ENCODE data around the gene EML3.

The EML3 gene

DNA sequence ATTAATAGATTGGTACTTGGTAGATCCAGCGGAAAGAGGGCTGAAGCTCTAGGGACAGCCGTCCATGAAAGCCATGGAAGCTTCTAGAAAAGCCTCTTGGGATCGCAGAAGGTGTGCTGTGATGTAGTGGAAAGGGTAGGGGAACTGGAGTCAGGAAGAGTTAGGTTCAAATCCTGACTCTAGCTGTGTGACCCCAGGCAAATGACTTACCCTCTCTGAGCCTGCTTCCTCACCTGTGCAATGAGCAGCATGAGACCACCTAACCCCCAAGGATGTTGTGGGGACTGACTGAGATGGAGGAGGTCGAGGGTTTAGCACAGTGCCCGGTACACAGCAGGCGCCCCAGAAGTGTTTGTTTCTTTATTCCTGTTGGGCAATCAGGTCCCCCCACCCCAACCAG lies 2.2 kb downstream of the EML3 start:
- H3K4me1 ChIP-seq (ENCODE audit: control insufficient read depth, insufficient read depth, low read depth, low read length): peaks cover 22% of the 10 kb centered on the region
- H3K9ac ChIP-seq (ENCODE audit: low read length): peak overlapping the region; percentile 2
- no peak overlapping the region for H3K14ac ChIP-seq (ENCODE audit: low read length in 2 of 2)
- no peak overlapping the region for H3K4ac ChIP-seq (ENCODE audit: low read depth in 1 of 2, low read length in 2 of 2)
- H2AK5ac ChIP-seq (ENCODE audit: low read length, severe bottlenecking): no peak overlapping the region
- no peak overlapping the region for H3K4me2 ChIP-seq (ENCODE audit: low read length, poor library complexity, severe bottlenecking)
- H2BK12ac ChIP-seq (ENCODE audit: low read length in 2 of 2): peak overlapping the region in 1 of 2 experiments; percentile 49
- H3K9me3 ChIP-seq (ENCODE audit: control insufficient read depth, low read length): no peaks in the 10 kb centered on the region
- no peak overlapping the region for H2BK120ac ChIP-seq (ENCODE audit: low read depth, low read length)
- H2BK15ac ChIP-seq (ENCODE audit: low read depth, poor library complexity, severe bottlenecking): no peak overlapping the region
- H3K4me3 ChIP-seq (ENCODE audit: insufficient read depth in 1 of 2, low read depth in 1 of 2, low read length in 2 of 2): no peak overlapping the region
- H3K23ac ChIP-seq (ENCODE audit: low read length in 2 of 2): no peak overlapping the region
- H2BK5ac ChIP-seq (ENCODE audit: low read depth, low read length, poor library complexity, severe bottlenecking): no peak overlapping the region
- H3K27ac ChIP-seq (ENCODE audit: low read length, poor library complexity, severe bottlenecking): no peak overlapping the region
- H2AFZ ChIP-seq (ENCODE audit: low read depth, low read length): no peak overlapping the region
- no peak overlapping the region for H4K8ac ChIP-seq (ENCODE audit: low read length)
- H3K18ac ChIP-seq (ENCODE audit: low read depth in 1 of 2, low read length in 2 of 2): no peak overlapping the region
- WGBS: 99% methylated on average over 5 of the region's 6 CpGs
- H3K36me3 ChIP-seq (ENCODE audit: control insufficient read depth in 1 of 2, insufficient read depth in 2 of 2, low read depth in 1 of 2, low read length in 2 of 2): peaks cover 54 to 60% of the 10 kb centered on the region in 2 experiments
- no peak overlapping the region for H4K91ac ChIP-seq (ENCODE audit: low read length)
- H3K27me3 ChIP-seq (ENCODE audit: control insufficient read depth in 1 of 2, insufficient read depth in 1 of 2, low read length in 2 of 2): no peaks in the 10 kb centered on the region
- DNase-seq: no peak
- peaks cover 25% of the 10 kb centered on the region for H3K79me1 ChIP-seq (replicated peaks; ENCODE audit: low read length, poor library complexity, severe bottlenecking)

DNA sequence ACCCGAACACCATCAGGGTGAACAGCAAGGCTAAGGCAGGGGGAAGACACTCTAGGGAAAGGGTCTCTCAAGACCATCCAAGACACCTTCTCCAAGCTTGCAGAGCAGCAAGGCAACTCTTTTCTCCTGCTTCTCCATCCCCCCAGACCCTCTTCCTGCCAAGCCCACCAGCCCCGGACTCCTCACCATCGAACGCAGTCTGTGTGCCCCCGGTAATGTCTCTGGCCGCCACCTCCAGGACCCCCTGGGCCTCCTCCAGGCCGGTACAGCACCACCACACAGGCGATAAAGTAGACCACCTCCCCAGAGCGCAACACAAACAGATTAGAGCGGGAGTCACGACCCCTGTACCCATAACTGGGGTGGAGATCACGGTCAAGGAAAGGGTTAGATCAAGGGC lies 3.8 kb downstream of the EML3 start:
- Histone ChIP-seq H3K18ac (ENCODE audit: low read depth in 1 of 2, low read length in 2 of 2) (no peak overlapping the region), H3K4me3 (ENCODE audit: insufficient read depth in 1 of 2, low read depth in 1 of 2, low read length in 2 of 2) (no peak overlapping the region), H3K23ac (ENCODE audit: low read length in 2 of 2) (no peak overlapping the region), H2AFZ (ENCODE audit: low read depth, low read length) (no peak overlapping the region), H2BK5ac (ENCODE audit: low read depth, low read length, poor library complexity, severe bottlenecking) (no peak overlapping the region), H2BK12ac (ENCODE audit: low read length in 2 of 2) (no peak overlapping the region), H3K14ac (ENCODE audit: low read length in 2 of 2) (no peak overlapping the region), H4K91ac (ENCODE audit: low read length) (no peak overlapping the region), H2AK5ac (ENCODE audit: low read length, severe bottlenecking) (no peak overlapping the region), H3K79me1 (replicated peaks; ENCODE audit: low read length, poor library complexity, severe bottlenecking) (peaks cover 25% of the 10 kb centered on the region), H3K4me2 (ENCODE audit: low read length, poor library complexity, severe bottlenecking) (no peak overlapping the region), H3K27me3 (ENCODE audit: control insufficient read depth in 1 of 2, insufficient read depth in 1 of 2, low read length in 2 of 2) (no peaks in the 10 kb centered on the region), H4K8ac (ENCODE audit: low read length) (no peak overlapping the region), H3K27ac (ENCODE audit: low read length, poor library complexity, severe bottlenecking) (no peak overlapping the region), H3K4me1 (ENCODE audit: control insufficient read depth, insufficient read depth, low read depth, low read length) (peaks cover 19% of the 10 kb centered on the region), H3K36me3 (ENCODE audit: control insufficient read depth in 1 of 2, insufficient read depth in 2 of 2, low read depth in 1 of 2, low read length in 2 of 2) (peaks cover 51 to 66% of the 10 kb centered on the region in 2 experiments), H3K9ac (ENCODE audit: low read length) (no peak overlapping the region), H2BK120ac (ENCODE audit: low read depth, low read length) (no peak overlapping the region), H3K4ac (ENCODE audit: low read depth in 1 of 2, low read length in 2 of 2) (no peak overlapping the region), H2BK15ac (ENCODE audit: low read depth, poor library complexity, severe bottlenecking) (no peak overlapping the region), H3K9me3 (ENCODE audit: control insufficient read depth, low read length) (no peaks in the 10 kb centered on the region)
- 97% methylated on average over 12 of the region's 12 CpGs for WGBS
- no peak for DNase-seq

DNA sequence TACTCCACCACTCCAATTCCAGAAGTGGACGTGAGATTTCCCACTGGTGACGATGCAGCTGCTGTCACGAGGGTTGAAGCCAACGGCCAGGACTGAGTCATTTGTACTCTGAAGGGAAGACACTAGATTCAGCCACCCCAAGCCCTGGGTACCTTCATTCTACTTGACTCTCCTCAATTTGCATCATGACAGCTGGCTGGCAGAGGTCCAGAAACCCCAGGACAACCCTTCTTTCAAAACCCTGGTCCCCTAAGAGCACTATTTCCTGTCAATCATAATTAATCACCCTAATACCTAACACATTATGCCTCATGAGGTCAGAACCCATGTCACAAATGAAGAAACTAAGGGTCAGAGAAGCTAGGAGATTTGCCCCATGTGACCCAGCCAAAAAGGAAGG lies 4.9 kb downstream of the EML3 start:
- Histone ChIP-seq H3K9ac (ENCODE audit: low read length) (no peak overlapping the region), H3K79me1 (replicated peaks; ENCODE audit: low read length, poor library complexity, severe bottlenecking) (peaks cover 25% of the 10 kb centered on the region), H4K8ac (ENCODE audit: low read length) (no peak overlapping the region), H2BK12ac (ENCODE audit: low read length in 2 of 2) (no peak overlapping the region), H3K14ac (ENCODE audit: low read length in 2 of 2) (no peak overlapping the region), H3K4me1 (ENCODE audit: control insufficient read depth, insufficient read depth, low read depth, low read length) (peaks cover 13% of the 10 kb centered on the region), H3K27me3 (ENCODE audit: control insufficient read depth in 1 of 2, insufficient read depth in 1 of 2, low read length in 2 of 2) (no peaks in the 10 kb centered on the region), H2AK5ac (ENCODE audit: low read length, severe bottlenecking) (no peak overlapping the region), H4K91ac (ENCODE audit: low read length) (no peak overlapping the region), H3K23ac (ENCODE audit: low read length in 2 of 2) (no peak overlapping the region), H2BK5ac (ENCODE audit: low read depth, low read length, poor library complexity, severe bottlenecking) (no peak overlapping the region), H3K4me3 (ENCODE audit: insufficient read depth in 1 of 2, low read depth in 1 of 2, low read length in 2 of 2) (no peak overlapping the region), H3K18ac (ENCODE audit: low read depth in 1 of 2, low read length in 2 of 2) (no peak overlapping the region), H3K4me2 (ENCODE audit: low read length, poor library complexity, severe bottlenecking) (no peak overlapping the region), H3K4ac (ENCODE audit: low read depth in 1 of 2, low read length in 2 of 2) (no peak overlapping the region), H3K36me3 (ENCODE audit: control insufficient read depth in 1 of 2, insufficient read depth in 2 of 2, low read depth in 1 of 2, low read length in 2 of 2) (peaks cover 59 to 70% of the 10 kb centered on the region in 2 experiments), H2BK15ac (ENCODE audit: low read depth, poor library complexity, severe bottlenecking) (no peak overlapping the region), H3K9me3 (ENCODE audit: control insufficient read depth, low read length) (no peaks in the 10 kb centered on the region), H3K27ac (ENCODE audit: low read length, poor library complexity, severe bottlenecking) (no peak overlapping the region), H2AFZ (ENCODE audit: low read depth, low read length) (no peak overlapping the region), H2BK120ac (ENCODE audit: low read depth, low read length) (no peak overlapping the region)
- no peak for DNase-seq
- 76% methylated on average over 4 of the region's 4 CpGs for WGBS

DNA sequence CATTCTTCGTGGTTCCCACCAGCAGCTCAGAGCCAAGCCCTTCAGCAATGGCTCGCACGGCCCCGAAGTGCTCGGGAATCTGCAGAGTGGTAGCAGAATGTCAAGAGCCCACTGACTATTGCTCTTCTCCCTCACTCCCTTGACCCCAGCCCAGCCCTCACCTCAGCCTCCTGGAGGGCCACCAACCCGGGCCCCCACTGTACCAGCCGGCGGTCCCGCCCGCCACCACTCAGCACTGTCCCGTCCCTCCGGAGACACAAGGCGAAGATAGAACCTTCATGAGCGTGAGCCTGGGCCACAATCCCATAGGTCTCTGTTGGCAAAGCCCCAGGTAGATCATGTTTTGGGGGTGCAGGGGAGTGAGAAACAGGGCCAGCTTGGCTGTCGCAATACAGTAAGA lies 6.7 kb downstream of the EML3 start:
- Histone ChIP-seq H3K4me2 (ENCODE audit: low read length, poor library complexity, severe bottlenecking) (no peak overlapping the region), H3K27me3 (ENCODE audit: control insufficient read depth in 1 of 2, insufficient read depth in 1 of 2, low read length in 2 of 2) (no peaks in the 10 kb centered on the region), H2BK120ac (ENCODE audit: low read depth, low read length) (no peak overlapping the region), H2AK5ac (ENCODE audit: low read length, severe bottlenecking) (no peak overlapping the region), H2BK12ac (ENCODE audit: low read length in 2 of 2) (no peak overlapping the region), H4K8ac (ENCODE audit: low read length) (no peak overlapping the region), H3K9me3 (ENCODE audit: control insufficient read depth, low read length) (no peaks in the 10 kb centered on the region), H3K4me1 (ENCODE audit: control insufficient read depth, insufficient read depth, low read depth, low read length) (peaks cover 13% of the 10 kb centered on the region), H3K23ac (ENCODE audit: low read length in 2 of 2) (no peak overlapping the region), H2AFZ (ENCODE audit: low read depth, low read length) (no peak overlapping the region), H3K27ac (ENCODE audit: low read length, poor library complexity, severe bottlenecking) (no peak overlapping the region), H3K36me3 (ENCODE audit: control insufficient read depth in 1 of 2, insufficient read depth in 2 of 2, low read depth in 1 of 2, low read length in 2 of 2) (peaks cover 60 to 70% of the 10 kb centered on the region in 2 experiments), H3K79me1 (replicated peaks; ENCODE audit: low read length, poor library complexity, severe bottlenecking) (peaks cover 21% of the 10 kb centered on the region), H4K91ac (ENCODE audit: low read length) (no peak overlapping the region), H3K14ac (ENCODE audit: low read length in 2 of 2) (no peak overlapping the region), H3K18ac (ENCODE audit: low read depth in 1 of 2, low read length in 2 of 2) (no peak overlapping the region), H3K4me3 (ENCODE audit: insufficient read depth in 1 of 2, low read depth in 1 of 2, low read length in 2 of 2) (no peak overlapping the region), H2BK15ac (ENCODE audit: low read depth, poor library complexity, severe bottlenecking) (no peak overlapping the region), H3K9ac (ENCODE audit: low read length) (no peak overlapping the region), H3K4ac (ENCODE audit: low read depth in 1 of 2, low read length in 2 of 2) (no peak overlapping the region), H2BK5ac (ENCODE audit: low read depth, low read length, poor library complexity, severe bottlenecking) (no peak overlapping the region)
- WGBS: 95% methylated on average over 15 of the region's 15 CpGs
- DNase-seq: no peak

All from mesenchymal stem cell (in vitro differentiated cells and primary cell).